ENCODE results near the gene RITA1. TPM values are rescaled to one million over a fixed set of nuclear protein-coding genes. Genes with fewer than 3 reads are reported as not detected.
"Not testable (repeated sequence)": the region's sequence is repeated elsewhere in the genome, so short reads cannot be mapped to it uniquely, and the experiment has no call there.

The RITA1 gene
- total RNA-seq, 1 donor from 2014 or later, result 19.9 TPM

DNA sequence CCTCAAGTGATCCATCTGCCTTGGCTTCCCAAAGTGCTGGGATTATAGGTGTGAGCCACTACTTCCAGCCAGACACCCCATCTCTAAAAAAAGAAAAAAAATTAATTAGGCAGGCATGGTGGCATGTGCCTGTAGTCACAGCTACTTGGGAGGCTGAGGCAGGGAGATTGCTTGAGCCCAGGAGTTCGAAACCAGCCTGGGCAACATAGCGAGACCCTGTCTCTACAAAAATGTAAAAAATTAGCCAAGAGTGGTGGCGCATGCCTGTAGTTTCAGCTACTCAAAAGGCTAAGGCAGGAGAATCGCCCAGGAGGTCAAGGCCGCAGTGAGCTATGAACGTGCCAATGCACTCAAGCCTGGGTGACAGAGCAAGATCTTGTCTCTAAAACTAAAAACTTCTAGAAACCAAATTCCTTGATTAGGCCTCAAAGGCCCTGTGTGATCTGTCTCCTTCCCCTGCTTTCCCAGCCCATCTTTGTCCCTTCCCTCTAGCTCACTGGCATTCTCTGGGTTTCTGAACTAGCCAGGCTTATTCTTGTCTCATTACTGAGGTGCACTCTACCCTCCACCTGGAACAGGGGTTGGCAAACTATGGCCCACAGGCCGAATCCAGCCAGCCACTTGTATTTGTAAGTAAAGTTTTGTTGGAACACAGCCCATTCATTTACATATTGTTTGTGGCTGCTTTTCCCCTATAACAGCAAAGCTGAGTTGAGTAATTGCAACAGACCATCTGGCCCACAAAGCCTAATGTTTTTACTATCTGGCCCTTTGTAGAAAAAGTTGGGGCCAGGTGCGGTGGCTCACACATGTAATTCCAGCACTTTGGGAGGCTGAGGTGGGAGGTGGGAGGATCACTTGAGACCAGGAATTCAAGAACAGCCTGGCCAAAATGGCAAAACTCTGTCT is 18.6 kb downstream of the RITA1 start:
- Mint-ChIP-seq H3K4me3 (ENCODE audit: unreplicated experiment) (no peak overlapping the region), H3K9me3 (ENCODE audit: unreplicated experiment) (no peaks in the 10 kb centered on the region), H3K36me3 (ENCODE audit: unreplicated experiment) (no peaks in the 10 kb centered on the region), H3K27me3 (ENCODE audit: unreplicated experiment) (no peaks in the 10 kb centered on the region), H3K27ac (ENCODE audit: unreplicated experiment) (no peak overlapping the region), H3K4me1 (ENCODE audit: unreplicated experiment) (peaks cover 10% of the 10 kb centered on the region)
- DNase-seq (ENCODE audit: extremely low spot score, unreplicated experiment), result no peak
- TF ChIP-seq, protein P1, sequence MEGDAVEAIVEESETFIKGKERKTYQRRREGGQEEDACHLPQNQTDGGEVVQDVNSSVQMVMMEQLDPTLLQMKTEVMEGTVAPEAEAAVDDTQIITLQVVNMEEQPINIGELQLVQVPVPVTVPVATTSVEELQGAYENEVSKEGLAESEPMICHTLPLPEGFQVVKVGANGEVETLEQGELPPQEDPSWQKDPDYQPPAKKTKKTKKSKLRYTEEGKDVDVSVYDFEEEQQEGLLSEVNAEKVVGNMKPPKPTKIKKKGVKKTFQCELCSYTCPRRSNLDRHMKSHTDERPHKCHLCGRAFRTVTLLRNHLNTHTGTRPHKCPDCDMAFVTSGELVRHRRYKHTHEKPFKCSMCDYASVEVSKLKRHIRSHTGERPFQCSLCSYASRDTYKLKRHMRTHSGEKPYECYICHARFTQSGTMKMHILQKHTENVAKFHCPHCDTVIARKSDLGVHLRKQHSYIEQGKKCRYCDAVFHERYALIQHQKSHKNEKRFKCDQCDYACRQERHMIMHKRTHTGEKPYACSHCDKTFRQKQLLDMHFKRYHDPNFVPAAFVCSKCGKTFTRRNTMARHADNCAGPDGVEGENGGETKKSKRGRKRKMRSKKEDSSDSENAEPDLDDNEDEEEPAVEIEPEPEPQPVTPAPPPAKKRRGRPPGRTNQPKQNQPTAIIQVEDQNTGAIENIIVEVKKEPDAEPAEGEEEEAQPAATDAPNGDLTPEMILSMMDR (IDR thresholded peaks at IDR 0.05), result no peak

DNA sequence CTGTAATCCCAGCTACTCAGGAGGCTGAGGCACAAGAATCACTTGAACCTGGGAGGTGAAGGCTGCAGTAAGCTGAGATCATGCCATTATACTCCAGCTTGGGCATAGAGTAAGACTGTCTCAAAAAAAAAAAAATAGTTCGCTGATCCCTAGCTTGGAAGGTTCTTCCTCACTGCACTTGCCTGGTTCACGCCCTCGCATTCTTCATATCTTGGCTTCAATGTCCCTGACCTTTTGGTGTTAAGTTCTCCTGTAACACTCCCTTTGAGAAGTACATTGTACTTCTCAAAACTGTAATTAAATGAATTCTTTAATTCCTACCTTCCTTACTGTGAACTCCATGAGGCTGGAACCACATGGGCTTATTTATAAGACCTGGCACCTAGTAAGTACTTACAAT is 19.3 kb downstream of the RITA1 start:
- no peak for DNase-seq (ENCODE audit: extremely low spot score, unreplicated experiment)
- Mint-ChIP-seq H3K27me3 (ENCODE audit: unreplicated experiment) (no peaks in the 10 kb centered on the region), H3K36me3 (ENCODE audit: unreplicated experiment) (no peaks in the 10 kb centered on the region), H3K4me1 (ENCODE audit: unreplicated experiment) (peaks cover 10% of the 10 kb centered on the region), H3K4me3 (ENCODE audit: unreplicated experiment) (no peak overlapping the region), H3K9me3 (ENCODE audit: unreplicated experiment) (no peaks in the 10 kb centered on the region), H3K27ac (ENCODE audit: unreplicated experiment) (no peak overlapping the region)
- TF ChIP-seq, protein P1 (IDR thresholded peaks at IDR 0.05), result no peak

DNA sequence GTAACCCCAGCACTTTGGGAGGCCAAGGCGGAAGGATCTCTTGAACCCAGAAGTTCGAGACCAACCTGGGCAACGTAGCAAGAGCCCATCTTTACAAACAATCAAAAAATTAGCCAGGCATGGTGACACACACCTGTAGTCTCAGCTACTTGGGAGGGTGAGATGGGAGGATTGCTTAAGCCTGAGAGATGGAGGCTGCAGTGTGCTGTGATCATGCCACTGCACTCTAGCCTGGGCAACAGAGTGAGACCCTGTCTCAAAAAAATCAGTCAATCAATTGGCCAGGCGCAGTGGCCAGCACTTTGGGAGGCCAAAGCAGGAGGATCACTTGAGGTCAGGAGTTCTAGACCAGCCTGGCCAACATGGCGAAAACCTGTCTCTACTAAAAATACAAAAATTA is 21.3 kb downstream of the RITA1 start:
- H3K27ac Mint-ChIP-seq (ENCODE audit: unreplicated experiment); H3K36me3 Mint-ChIP-seq (ENCODE audit: unreplicated experiment): not testable (repeated sequence)

DNA sequence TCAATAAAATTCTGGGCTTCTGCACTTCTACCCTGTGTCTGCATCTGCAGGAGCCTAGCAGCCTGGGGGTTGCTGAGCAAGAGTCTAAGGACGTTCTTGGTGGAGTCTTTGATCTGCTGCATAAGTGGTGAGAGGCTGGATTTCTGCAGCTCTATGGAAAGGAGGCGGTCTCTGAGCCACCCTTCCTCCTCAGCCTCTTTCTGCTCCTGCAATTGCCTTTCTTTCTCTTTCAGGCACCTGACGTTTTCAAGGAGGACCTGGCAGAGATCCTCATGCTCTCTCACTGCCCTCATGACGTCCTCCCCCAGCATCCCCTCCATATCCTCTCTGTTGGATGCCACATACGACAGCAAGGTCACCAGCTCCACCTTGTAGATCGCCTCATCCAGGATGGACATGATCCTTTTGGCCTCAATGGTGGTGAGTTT is 22.1 kb downstream of the RITA1 start:
- no peak overlapping the region for H3K27ac Mint-ChIP-seq (ENCODE audit: unreplicated experiment)
- TF ChIP-seq, protein P1 (IDR thresholded peaks at IDR 0.05), result no peak
- DNase-seq (ENCODE audit: extremely low spot score, unreplicated experiment), result no peak
- peaks cover 16% of the 10 kb centered on the region for H3K4me1 Mint-ChIP-seq (ENCODE audit: unreplicated experiment)
- H3K27me3 Mint-ChIP-seq (ENCODE audit: unreplicated experiment), result no peaks in the 10 kb centered on the region
- no peak overlapping the region for H3K4me3 Mint-ChIP-seq (ENCODE audit: unreplicated experiment)
- H3K9me3 Mint-ChIP-seq (ENCODE audit: unreplicated experiment), result no peaks in the 10 kb centered on the region
- peaks cover 2% of the 10 kb centered on the region for H3K36me3 Mint-ChIP-seq (ENCODE audit: unreplicated experiment)

More for the DNA sequence above, 21.3 kb downstream of the RITA1 start:
- not testable (repeated sequence) for H3K27me3 Mint-ChIP-seq (ENCODE audit: unreplicated experiment); H3K9me3 Mint-ChIP-seq (ENCODE audit: unreplicated experiment); H3K4me3 Mint-ChIP-seq (ENCODE audit: unreplicated experiment); DNase-seq (ENCODE audit: extremely low spot score, unreplicated experiment)
- H3K4me1 Mint-ChIP-seq (ENCODE audit: unreplicated experiment), result peaks cover 16% of the 10 kb centered on the region

DNA sequence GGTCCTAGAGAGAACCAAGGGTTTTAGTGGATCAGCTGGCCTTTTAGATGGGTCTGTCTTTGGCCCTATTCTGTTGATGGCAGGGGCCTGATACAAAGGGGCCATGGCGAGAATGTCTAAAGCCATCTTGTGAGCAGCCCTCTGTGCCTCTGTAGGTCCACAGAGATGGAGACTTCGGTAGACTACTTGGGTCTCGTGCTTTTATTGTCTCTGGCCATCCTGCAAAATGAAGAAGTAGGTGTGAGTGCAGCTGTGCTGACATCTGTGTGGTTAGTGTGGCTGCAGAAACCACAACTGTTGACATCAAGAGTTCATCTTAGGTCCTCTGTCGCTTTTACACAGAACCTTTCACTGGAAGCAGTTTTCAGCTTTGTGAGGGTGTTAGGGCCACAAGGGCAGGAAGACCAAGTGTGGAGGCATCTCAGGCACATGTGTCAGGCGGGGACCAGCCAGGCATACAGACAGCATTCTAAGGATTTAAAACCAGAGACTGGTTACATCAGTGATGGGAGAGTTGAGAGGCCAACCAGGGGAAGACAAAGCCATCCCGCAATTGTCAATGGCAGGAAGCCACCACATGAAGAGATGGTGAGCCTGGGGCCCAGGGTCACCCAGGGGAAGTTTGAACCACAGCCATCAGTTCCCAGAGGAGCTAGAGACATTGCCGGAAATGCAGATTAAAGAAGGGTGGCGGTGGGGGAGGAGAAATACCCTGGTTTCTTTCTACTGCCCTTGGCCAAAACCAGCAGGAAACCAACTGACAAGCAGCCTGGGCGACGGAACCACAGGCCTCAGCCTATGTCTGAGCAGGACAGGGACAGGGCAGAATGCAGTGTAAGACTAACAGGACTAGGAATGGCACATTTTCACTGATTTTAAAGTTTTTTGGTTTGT is 22.8 kb downstream of the RITA1 start:
- Mint-ChIP-seq H3K4me3 (ENCODE audit: unreplicated experiment) (no peak overlapping the region), H3K36me3 (ENCODE audit: unreplicated experiment) (peaks cover 2% of the 10 kb centered on the region), H3K4me1 (ENCODE audit: unreplicated experiment) (peaks cover 19% of the 10 kb centered on the region), H3K9me3 (ENCODE audit: unreplicated experiment) (no peaks in the 10 kb centered on the region), H3K27ac (ENCODE audit: unreplicated experiment) (peak overlapping the region; percentile 54), H3K27me3 (ENCODE audit: unreplicated experiment) (no peaks in the 10 kb centered on the region)
- no peak for DNase-seq (ENCODE audit: extremely low spot score, unreplicated experiment)
- TF ChIP-seq, protein P1 (IDR thresholded peaks at IDR 0.05), result no peak

Measured in osteocyte (in vitro differentiated cells).